ENCODE data around the gene RNF13.

DNA sequence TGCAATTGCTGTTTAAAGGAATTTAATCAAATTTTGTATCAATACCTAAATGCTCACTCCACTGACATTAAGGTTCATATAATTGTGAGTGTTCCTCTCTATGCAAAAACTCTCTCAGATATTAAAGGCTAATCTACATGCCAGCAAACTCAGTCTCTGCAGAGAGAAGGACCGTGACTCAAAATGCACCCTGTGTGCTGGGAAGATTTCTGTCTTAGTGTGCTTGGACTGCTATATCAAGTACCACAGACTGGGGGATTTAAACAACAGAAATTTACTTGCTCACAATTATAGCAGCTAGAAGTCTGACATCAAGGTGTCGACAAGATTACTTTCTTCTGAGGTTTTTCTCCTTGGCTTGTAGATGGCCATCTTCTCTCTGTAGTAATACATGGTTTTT is 176.3 kb downstream of the RNF13 start:
- TF ChIP-seq, protein P1, sequence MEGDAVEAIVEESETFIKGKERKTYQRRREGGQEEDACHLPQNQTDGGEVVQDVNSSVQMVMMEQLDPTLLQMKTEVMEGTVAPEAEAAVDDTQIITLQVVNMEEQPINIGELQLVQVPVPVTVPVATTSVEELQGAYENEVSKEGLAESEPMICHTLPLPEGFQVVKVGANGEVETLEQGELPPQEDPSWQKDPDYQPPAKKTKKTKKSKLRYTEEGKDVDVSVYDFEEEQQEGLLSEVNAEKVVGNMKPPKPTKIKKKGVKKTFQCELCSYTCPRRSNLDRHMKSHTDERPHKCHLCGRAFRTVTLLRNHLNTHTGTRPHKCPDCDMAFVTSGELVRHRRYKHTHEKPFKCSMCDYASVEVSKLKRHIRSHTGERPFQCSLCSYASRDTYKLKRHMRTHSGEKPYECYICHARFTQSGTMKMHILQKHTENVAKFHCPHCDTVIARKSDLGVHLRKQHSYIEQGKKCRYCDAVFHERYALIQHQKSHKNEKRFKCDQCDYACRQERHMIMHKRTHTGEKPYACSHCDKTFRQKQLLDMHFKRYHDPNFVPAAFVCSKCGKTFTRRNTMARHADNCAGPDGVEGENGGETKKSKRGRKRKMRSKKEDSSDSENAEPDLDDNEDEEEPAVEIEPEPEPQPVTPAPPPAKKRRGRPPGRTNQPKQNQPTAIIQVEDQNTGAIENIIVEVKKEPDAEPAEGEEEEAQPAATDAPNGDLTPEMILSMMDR (IDR thresholded peaks at IDR 0.05; ENCODE audit: low read length), result no peak
- TF ChIP-seq EZH2 (optimal IDR thresholded peaks at IDR 0.05; ENCODE audit: low read depth, low read length) (no peak), EZH2phosphoT487 (IDR thresholded peaks at IDR 0.05; ENCODE audit: low read length) (no peak)

Data from MM.1S (cell line).